Measurements from ENCODE around the gene SNX3. TPM values are rescaled to one million over a fixed set of nuclear protein-coding genes. Genes with fewer than 3 reads are reported as not detected.

Gene SNX3
- total and polyA plus RNA-seq, 12 donors = 115 to 491 (median 230) TPM

DNA sequence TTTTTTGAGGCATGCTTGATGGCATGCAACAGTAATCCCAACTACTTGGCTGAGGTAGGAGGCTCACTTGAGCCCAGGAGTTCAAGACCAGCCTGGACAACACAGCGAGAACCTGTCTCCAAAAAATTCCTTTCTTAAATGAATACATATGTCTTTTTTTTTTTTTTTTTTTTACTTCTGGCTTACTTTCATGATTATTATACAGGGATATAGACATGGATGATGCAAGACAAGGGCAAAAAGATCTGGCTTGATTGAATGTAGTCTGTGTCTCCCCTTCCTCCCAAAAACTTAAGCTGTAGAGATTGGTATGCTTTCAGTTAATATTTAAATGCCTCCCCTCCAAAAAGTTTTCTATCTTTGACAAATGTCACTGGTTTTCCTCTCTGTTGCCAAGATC is 7.6 kb downstream of the SNX3 start:
- TF ChIP-seq POLR2A (IDR thresholded peaks at IDR 0.05) (no peak), CTCF (IDR thresholded peaks at IDR 0.05) (no peak)
- peak overlapping the region in 1 of 5 donors; percentile 55 for H3K27ac ChIP-seq
- H3K9me3 ChIP-seq (replicated peaks in 1 of 3) = no peaks in the 10 kb centered on the region
- no peak for DNase-seq
- no peaks in the 10 kb centered on the region for H3K27me3 ChIP-seq
- intact Hi-C loops (cut with DNase I) = no loop called here
- H3K4me1 ChIP-seq (replicated peaks in 1 of 2) = peaks cover 50 to 89% of the 10 kb centered on the region in 2 donors
- H3K36me3 ChIP-seq (replicated peaks in 1 of 2) = no peaks in the 10 kb centered on the region
- WGBS, 4 donors = 94 to 100% (median 97%) methylated on average over 1 of the region's 1 CpG
- no peak overlapping the region for H3K4me3 ChIP-seq

DNA sequence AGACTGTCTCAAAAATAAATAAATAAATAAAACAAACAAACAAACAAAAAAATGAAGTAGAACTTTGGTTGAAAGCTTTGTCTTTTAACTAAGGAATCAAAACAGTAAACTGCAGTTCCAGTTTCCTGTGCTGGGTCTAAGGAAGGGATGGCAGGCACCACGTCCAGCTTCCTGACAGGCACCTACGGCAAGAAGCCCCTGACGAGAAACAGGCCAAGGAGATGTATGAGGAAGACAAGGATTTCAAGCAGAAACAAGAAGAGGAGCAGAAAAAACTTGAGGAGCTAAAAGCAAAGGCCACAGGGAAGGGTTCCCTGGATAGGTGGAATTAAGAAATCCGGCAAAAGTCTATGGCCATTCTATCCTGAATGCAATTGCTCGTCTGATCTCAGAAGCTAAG is 8.8 kb downstream of the SNX3 start:
- H3K4me3 ChIP-seq = no peak overlapping the region
- H3K4me1 ChIP-seq (replicated peaks in 1 of 2) = peaks cover 49 to 88% of the 10 kb centered on the region in 2 donors
- H3K36me3 ChIP-seq (replicated peaks in 1 of 2) = no peaks in the 10 kb centered on the region
- peak overlapping the region in 2 of 5 donors; percentile 52 to 55 for H3K27ac ChIP-seq
- no peak for DNase-seq
- no peaks in the 10 kb centered on the region for H3K27me3 ChIP-seq
- no peaks in the 10 kb centered on the region for H3K9me3 ChIP-seq (replicated peaks in 1 of 3)
- no peak for TF ChIP-seq POLR2A (IDR thresholded peaks at IDR 0.05)
- TF ChIP-seq CTCF (IDR thresholded peaks at IDR 0.05) = no peak
- 78 to 84% (median 81%) methylated on average over 5 of the region's 5 CpGs for WGBS, 4 donors
- intact Hi-C loops (cut with DNase I) = no loop called here

DNA sequence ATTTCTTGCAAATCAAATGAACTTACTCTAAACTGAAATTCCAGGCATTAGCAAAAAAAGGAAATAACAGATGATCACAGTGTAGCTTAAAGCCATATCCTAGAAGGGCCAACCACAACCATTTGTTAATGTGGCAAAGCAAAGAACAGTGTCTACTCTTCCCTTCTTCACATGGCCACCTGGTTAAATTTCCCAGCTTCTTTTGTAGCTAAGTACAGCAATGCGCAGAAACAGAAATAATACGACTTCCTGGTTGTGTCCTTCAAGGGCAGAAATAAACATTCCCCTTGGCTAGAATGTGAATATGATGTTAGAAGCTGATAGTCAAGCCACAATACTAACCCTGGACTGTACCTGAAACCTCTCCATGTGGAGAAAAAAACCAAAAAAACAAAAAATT is 9.6 kb downstream of the SNX3 start:
- no peak overlapping the region for H3K4me3 ChIP-seq
- H3K27ac ChIP-seq = peak overlapping the region; percentile 2 to 61 (median 52)
- intact Hi-C loops (cut with DNase I) = no loop called here
- no peak for TF ChIP-seq POLR2A (IDR thresholded peaks at IDR 0.05)
- TF ChIP-seq CTCF (IDR thresholded peaks at IDR 0.05) = no peak
- no peak for DNase-seq
- H3K9me3 ChIP-seq (replicated peaks in 1 of 3) = no peaks in the 10 kb centered on the region
- peaks cover 41 to 80% of the 10 kb centered on the region in 2 donors for H3K4me1 ChIP-seq (replicated peaks in 1 of 2)
- no peaks in the 10 kb centered on the region for H3K36me3 ChIP-seq (replicated peaks in 1 of 2)
- no peaks in the 10 kb centered on the region for H3K27me3 ChIP-seq
- 30 to 42% (median 39%) methylated on average over 2 of the region's 2 CpGs for WGBS, 4 donors

GRCh38 chr6:108250240-108250866 is 10.5 kb downstream of the SNX3 start:
- no peaks in the 10 kb centered on the region for H3K36me3 ChIP-seq (replicated peaks in 1 of 2)
- no peak for TF ChIP-seq POLR2A (IDR thresholded peaks at IDR 0.05)
- no peak for TF ChIP-seq CTCF (IDR thresholded peaks at IDR 0.05)
- H3K4me3 ChIP-seq = no peak overlapping the region
- intact Hi-C loops (cut with DNase I) = no loop called here
- H3K4me1 ChIP-seq (replicated peaks in 1 of 2) = peaks cover 33 to 71% of the 10 kb centered on the region in 2 donors
- WGBS, 4 donors = 75 to 84% (median 79%) methylated on average over 2 of the region's 2 CpGs
- no peaks in the 10 kb centered on the region for H3K27me3 ChIP-seq
- no peaks in the 10 kb centered on the region for H3K9me3 ChIP-seq (replicated peaks in 1 of 3)
- peak overlapping the region in 3 of 5 donors; percentile 52 to 69 (median 55) for H3K27ac ChIP-seq
- no peak for DNase-seq

Measured in adrenal gland (tissue), 12 donors.